HepG2 (cell line): ENCODE results near the gene GAL3ST2. TPM values are rescaled to one million over a fixed set of nuclear protein-coding genes. Genes with fewer than 3 reads are reported as not detected.

Experiments
- ATAC-seq: fragments of 200-7000 bp; cut with Tn5 transposase; 3 replicates; pipeline ENCODE4 v1.9.1; 2020; ENCODE audit warnings: mild to moderate bottlenecking, moderate library complexity
- BruUV-seq: library from RNA; stranded (reverse); fragments of 400-500 nt; replicated peaks from 2 replicates; lab custom pipeline; 2021; lab: Mats Ljungman, UMichigan
- CTCF ChIA-PET: fragments of 300-600 bp; formaldehyde crosslinking; extraction: SDS; loops from one replicate; lab custom pipeline; 2021; ENCODE audit warnings: low total read pairs, inconsistent platforms, low intra/inter-chr PET ratio; lab: Yijun Ruan, JAX
- POLR2A ChIA-PET: fragments of 350-600 bp; sonication (Branson Sonifier 250); formaldehyde crosslinking; loops from one replicate; lab custom pipeline; 2020; ENCODE audit warnings: antibody characterized with exemption, inconsistent platforms; lab: Yijun Ruan, JAX
- DNase-seq: peaks from one replicate; pipeline ENCODE4 v3.0.0-alpha.2; 2015; ENCODE audit warnings: low spot score
- FAIRE-seq: peaks from 3 replicates; lab custom pipeline; 2011; peaks lifted over from hg19 to GRCh38; lab: Jason Lieb, UNC
- H2AFZ ChIP-seq: one replicate; pipeline ENCODE4 v1.6.1; 2011; ENCODE audit warnings: low read length, inconsistent platforms
- H3K27ac ChIP-seq: fragments of 300-600 bp; 3 replicates; pipeline ENCODE4 v1.8.0; 2011; ENCODE audit warnings: mixed run types, mild to moderate bottlenecking, mixed read lengths, low read length, inconsistent platforms; ENCODE audit not compliant: insufficient read depth; ENCODE audit errors: extremely low read length
- H3K27me3 ChIP-seq, 2 experiments: fragments of 200-600 bp in 1 of 2; 2 replicates in 1 of 2; 3 replicates in 1 of 2; pipeline versions ENCODE4 v1.6.0 to v1.8.0; 2011; ENCODE audit warnings: low read length in 2 of 2, mild to moderate bottlenecking in 2 of 2, moderate library complexity in 2 of 2, inconsistent platforms in 1 of 2; ENCODE audit not compliant: insufficient read depth in 2 of 2, control insufficient read depth in 1 of 2
- H3K36me3 ChIP-seq, 2 experiments: fragments of 200-600 bp in 1 of 2; replicated peaks in 1 of 2; 2 replicates in 1 of 2; 3 replicates in 1 of 2; pipeline versions ENCODE4 v1.5.1 to v1.8.0; 2011; ENCODE audit warnings: low read length in 2 of 2, inconsistent platforms in 1 of 2; ENCODE audit not compliant: insufficient read depth in 2 of 2, control insufficient read depth in 1 of 2
- H3K4me1 ChIP-seq: 2 replicates; pipeline ENCODE4 v1.5.1; 2012; ENCODE audit warnings: low read length, inconsistent platforms; ENCODE audit not compliant: insufficient read depth
- H3K4me2 ChIP-seq: 2 replicates; pipeline ENCODE4 v1.6.0; 2011; ENCODE audit warnings: low read depth, low read length, inconsistent platforms
- H3K4me3 ChIP-seq, 3 experiments: fragments of 200-600 bp in 1 of 3; sonication (generic), shearing (Covaris generic) in 1 of 3; replicated peaks in 1 of 3; 2 replicates each; pipeline ENCODE4 v1.5.1; 2011 to 2016; ENCODE audit warnings: low read length in 3 of 3, inconsistent platforms in 2 of 3, low read depth in 2 of 3, mild to moderate bottlenecking in 2 of 3, control low read depth in 1 of 3, mixed read lengths in 1 of 3; ENCODE audit not compliant: insufficient read depth in 1 of 3
- H3K79me2 ChIP-seq: one replicate; pipeline ENCODE4 v1.6.1; 2011; ENCODE audit warnings: low read length, inconsistent platforms; ENCODE audit not compliant: insufficient read depth
- H3K9ac ChIP-seq: 2 replicates; pipeline ENCODE4 v1.6.0; 2011; ENCODE audit warnings: mild to moderate bottlenecking, low read depth, low read length, inconsistent platforms; ENCODE audit not compliant: insufficient read depth
- H3K9me3 ChIP-seq: 2 replicates; pipeline ENCODE4 v1.5.1; 2012; ENCODE audit warnings: mild to moderate bottlenecking, low read length
- H4K20me1 ChIP-seq: 2 replicates; pipeline ENCODE4 v1.6.0; 2011; ENCODE audit warnings: inconsistent platforms, mild to moderate bottlenecking, low read length, moderate library complexity; ENCODE audit not compliant: insufficient read depth
- CBX1 ChIP-seq: IDR thresholded peaks from one replicate; pipeline ENCODE4 v1.6.1; 2016; ENCODE audit warnings: antibody characterized with exemption, low read depth
- ETV5 ChIP-seq: IDR thresholded peaks from 2 replicates; pipeline ENCODE4 v1.6.1; 2018; ENCODE audit warnings: missing biosample characterization, missing genetic modification reagents, inconsistent platforms, borderline replicate concordance
- GZF1 ChIP-seq: sonication (generic); formaldehyde crosslinking; IDR thresholded peaks from 2 replicates; pipeline ENCODE4 v1.5.1; 2020; ENCODE audit warnings: mild to moderate bottlenecking, missing genetic modification reagents
- HMG20B ChIP-seq: conservative IDR thresholded peaks from 2 replicates; pipeline ENCODE4 v1.6.1; 2016; ENCODE audit warnings: missing genetic modification reagents, missing compliant biosample characterization
- MED8 ChIP-seq: sonication (generic); formaldehyde crosslinking; IDR thresholded peaks from 2 replicates; pipeline ENCODE4 v1.8.1; 2023; ENCODE audit warnings: mild to moderate bottlenecking, missing genetic modification reagents; ENCODE audit not compliant: insufficient replicate concordance
- MNT ChIP-seq: fragments of 450-650 bp; IDR thresholded peaks from 2 replicates; pipeline ENCODE4 v1.6.1; 2016
- PHF8 ChIP-seq: sonication (generic); formaldehyde crosslinking; IDR thresholded peaks from 2 replicates; pipeline ENCODE4 v1.5.0; 2020; ENCODE audit warnings: missing genetic modification reagents
- SNAPC2 ChIP-seq: sonication (generic); formaldehyde crosslinking; IDR thresholded peaks from 2 replicates; pipeline ENCODE4 v1.8.1; 2022; ENCODE audit warnings: mild to moderate bottlenecking, missing genetic modification reagents
- TEAD2 ChIP-seq: sonication (generic); formaldehyde crosslinking; IDR thresholded peaks from 2 replicates; pipeline ENCODE4 v1.9.0; 2021; ENCODE audit warnings: missing genetic modification reagents
- ZBTB7B ChIP-seq: sonication (generic); formaldehyde crosslinking; IDR thresholded peaks from 2 replicates; pipeline ENCODE4 v1.4.0; 2020; ENCODE audit warnings: missing genetic modification reagents
- ZFAT ChIP-seq: sonication (generic); formaldehyde crosslinking; conservative IDR thresholded peaks from 2 replicates; pipeline ENCODE4 v1.8.1; 2023; ENCODE audit warnings: missing genetic modification reagents, inconsistent platforms
- ZNF263 ChIP-seq: sonication (generic); formaldehyde crosslinking; IDR thresholded peaks from 2 replicates; pipeline ENCODE4 v1.4.0; 2020; ENCODE audit warnings: missing genetic modification reagents
- ZNF276 ChIP-seq: sonication (generic); formaldehyde crosslinking; IDR thresholded peaks from 2 replicates; pipeline ENCODE4 v1.4.0; 2020; ENCODE audit warnings: mild to moderate bottlenecking, low read depth, missing genetic modification reagents
- ZNF713 ChIP-seq: sonication (generic); formaldehyde crosslinking; IDR thresholded peaks from 2 replicates; pipeline ENCODE4 v1.4.0; 2020; ENCODE audit warnings: mild to moderate bottlenecking, missing genetic modification reagents
- ZNF75D ChIP-seq: sonication (generic); formaldehyde crosslinking; IDR thresholded peaks from 2 replicates; pipeline ENCODE4 v1.8.1; 2023; ENCODE audit warnings: missing genetic modification reagents, mild to moderate bottlenecking, borderline replicate concordance
- ZNF800 ChIP-seq: sonication (generic); formaldehyde crosslinking; IDR thresholded peaks from 2 replicates; pipeline ENCODE4 v1.4.0; 2020; ENCODE audit warnings: missing genetic modification reagents
- ZSCAN9 ChIP-seq: IDR thresholded peaks from 2 replicates; pipeline ENCODE4 v1.6.1; 2016; ENCODE audit warnings: borderline replicate concordance
- WGBS: methylation state at CpG from one replicate; pipeline ENCODE4 v1.1.6; 2017; ENCODE audit warnings: low lambda C conversion rate; 5-methylcytosine and 5-hydroxymethylcytosine counted together
- in situ Hi-C: cut with HindIII; loops from 2 replicates; pipeline ENCODE4 v1.10.0; 2017; ENCODE audit warnings: low pct_unique_long_range_greater_than_20kb; ENCODE audit not compliant: extremely low pct_ligation_motif_present
- intact Hi-C: fragments of 100-400 bp; cut with micrococcal nuclease; formaldehyde crosslinking; loops from one replicate; pipeline ENCODE4 v1.10.0; 2022; ENCODE audit not compliant: unreplicated experiment
- polyA plus RNA-seq, 8 experiments: library from polyadenylated mRNA; depleted of rRNA in 3 of 8; stranded (reverse) in 7 of 8; unstranded in 1 of 8; fragments of >200 nt; fragmentation: Illumina TruSeq in 4 of 8; extraction: Trizol in 4 of 8; gene quantifications; 2 replicates each; pipeline versions ENCODE4 v1.2.1 to v1.2.3, GENCODE V29; 2011 to 2016; ENCODE audit warnings: low read depth in 4 of 8, missing spikeins in 1 of 8, mixed read lengths in 1 of 8; ENCODE audit not compliant: insufficient read depth in 1 of 8
- total RNA-seq, 5 experiments: library from RNA; depleted of rRNA; stranded (reverse); fragments of >200 nt; fragmentation: Illumina TruSeq; extraction: Trizol; gene quantifications; 2 replicates each; pipeline ENCODE4 v1.2.3, GENCODE V29; 2016; ENCODE audit warnings: low read depth in 1 of 5

Gene GAL3ST2
- total and polyA plus RNA-seq, 2 of the 13 experiments (the other 11 are each of a cell fraction or from before 2014, with no cell fraction given), result 0.17 to 0.20 TPM

- Histone ChIP-seq H3K4me2 (peak overlapping the region; percentile 88), H3K4me3 (peak overlapping the region in 1 of 3 experiments; percentile 85; a peak in 2 of 6 replicates), H3K27me3 (no peaks in the 10 kb centered on the region; a peak in 1 of 5 replicates), H3K9ac (peak overlapping the region; percentile 90), H4K20me1 (peaks cover 10% of the 10 kb centered on the region; the same call in 1 of the 2 replicates), H3K27ac (no peak overlapping the region), H3K9me3 (no peaks in the 10 kb centered on the region), H3K36me3 (peaks cover under 1 to 6% of the 10 kb centered on the region in 2 experiments; a peak in 3 of 5 replicates), H3K79me2 (peaks cover 52% of the 10 kb centered on the region), H3K4me1 (peaks cover 36% of the 10 kb centered on the region), H2AFZ (no peak overlapping the region)
- BruUV-seq, result no TSS peak
- CTCF ChIA-PET, result no interaction called here
- ATAC-seq, result no peak
- POLR2A ChIA-PET, result interaction anchor here (0.7 to 4.2 kb wide), 3 partner anchors 34 to 110 kb away, joined by 3 to 218 read pairs (median 20); partner anchors contain the start of genes GAL3ST2 and ING5
- in situ Hi-C loops (no loop called here), intact Hi-C loops (no loop called here)
- FAIRE-seq, result no peak
- DNase-seq, result no peak
- WGBS, result 94% methylated on average over 17 of the region's 27 CpGs
- TF ChIP-seq ZNF713, result no peak
- no peak for TF ChIP-seq ZSCAN9
- TF ChIP-seq SNAPC2, result no peak
- peak; percentile 38 for TF ChIP-seq MED8 (CRISPR knock-in tag)
- TF ChIP-seq ZFAT (CRISPR knock-in tag), result no peak
- TF ChIP-seq PHF8 (CRISPR knock-in tag), result no peak
- no peak for TF ChIP-seq ZNF276 (CRISPR knock-in tag)
- no peak for TF ChIP-seq ZNF75D (CRISPR knock-in tag)
- TF ChIP-seq ZBTB7B (CRISPR knock-in tag), result no peak
- TF ChIP-seq CBX1, result no peak
- TF ChIP-seq TEAD2, result no peak
- TF ChIP-seq GZF1 (CRISPR knock-in tag), result no peak
- TF ChIP-seq ETV5 (CRISPR knock-in tag), result no peak
- no peak for TF ChIP-seq HMG20B
- no peak for TF ChIP-seq MNT
- no peak for TF ChIP-seq ZNF800 (CRISPR knock-in tag)
- TF ChIP-seq ZNF263 (CRISPR knock-in tag), result no peak
Observed at GRCh38 chr2:241811201-241811951, 34.8 kb downstream of the GAL3ST2 start.
